GM18507 (cell line): ENCODE results near the gene MYLK2.

Experiments used
- DNase-seq: peaks from one replicate; pipeline ENCODE4 v3.0.0; 2011; ENCODE audit warnings: low read depth; ENCODE audit not compliant: insufficient read length; ENCODE audit errors: extremely low spot score
- FAIRE-seq: peaks from 2 replicates; lab custom pipeline; 2011; peaks lifted over from hg19 to GRCh38; lab: Jason Lieb, UNC

Gene MYLK2

GRCh38 chr20:31833130-31833930 is 14.2 kb downstream of the MYLK2 start:
- FAIRE-seq (peak; percentile 15), DNase-seq (peak; percentile 55)

- FAIRE-seq: no peak
- DNase-seq: no peak
Observed at GRCh38 chr20:31833931-31834521, 14.9 kb downstream of the MYLK2 start.

- DNase-seq: no peak
- FAIRE-seq: no peak
Observed at GRCh38 chr20:31835554-31835953, 16.4 kb downstream of the MYLK2 start.

- DNase-seq (peak; percentile 51), FAIRE-seq (peak; percentile 64)
Observed at GRCh38 chr20:31835977-31836852, 17.1 kb downstream of the MYLK2 start.

- DNase-seq: no peak
- FAIRE-seq: no peak
Observed at GRCh38 chr20:31836853-31837608, 17.9 kb downstream of the MYLK2 start.

- FAIRE-seq: no peak
Observed at GRCh38 chr20:31837896-31838397, 18.8 kb downstream of the MYLK2 start.

GRCh38 chr20:31838646-31839292 is 19.6 kb downstream of the MYLK2 start:
- DNase-seq: no peak
- no peak for FAIRE-seq

More at GRCh38 chr20:31837896-31838397, 18.8 kb downstream of the MYLK2 start:
- DNase-seq: no peak

GRCh38 chr20:31839782-31840487 is 20.8 kb downstream of the MYLK2 start:
- no peak for DNase-seq
- no peak for FAIRE-seq

GRCh38 chr20:31840906-31841816 is 22.0 kb downstream of the MYLK2 start:
- FAIRE-seq (no peak), DNase-seq (no peak)

- no peak for FAIRE-seq
- no peak for DNase-seq
Observed at GRCh38 chr20:31841928-31842327, 22.8 kb downstream of the MYLK2 start.

GRCh38 chr20:31842471-31843157 is 23.5 kb downstream of the MYLK2 start:
- no peak for FAIRE-seq

GRCh38 chr20:31843288-31843687 is 24.1 kb downstream of the MYLK2 start:
- FAIRE-seq (no peak), DNase-seq (no peak)

More at GRCh38 chr20:31842471-31843157, 23.5 kb downstream of the MYLK2 start:
- DNase-seq: no peak

- DNase-seq (no peak), FAIRE-seq (no peak)
Observed at GRCh38 chr20:31843881-31844280, 24.7 kb downstream of the MYLK2 start.

GRCh38 chr20:31844737-31845299 is 25.7 kb downstream of the MYLK2 start:
- DNase-seq: no peak
- no peak for FAIRE-seq

GRCh38 chr20:31845300-31845863 is 26.2 kb downstream of the MYLK2 start, which contains the start of gene FOXS1:
TSS of gene FOXS1 (minus strand) at chr20:31845604. CDS start at chr20:31845542, 62 bp downstream.
- no peak for DNase-seq
- FAIRE-seq: no peak

GRCh38 chr20:31846793-31847138 is 27.6 kb downstream of the MYLK2 start:
- DNase-seq: no peak
- FAIRE-seq: no peak
